ENCODE data around the gene TREM1. TPM values are rescaled to one million over a fixed set of nuclear protein-coding genes. Genes with fewer than 3 reads are reported as not detected.

TREM1 gene
- total RNA-seq, 1 donor from 2014 or later, result not detected

- Mint-ChIP-seq H3K36me3 (ENCODE audit: low read depth) (no peaks in the 10 kb centered on the region), H3K4me1 (peaks cover 9% of the 10 kb centered on the region), H3K27ac (no peak overlapping the region), H3K4me3 (no peak overlapping the region), H3K27me3 (peaks cover 19% of the 10 kb centered on the region), H3K9me3 (no peaks in the 10 kb centered on the region)
- DNase-seq, result no peak
- intact Hi-C loops (cut with micrococcal nuclease), result no loop called here
- CTCF ChIA-PET, result no interaction called here
- TF ChIP-seq CTCF (IDR thresholded peaks at IDR 0.05), result no peak
- POLR2A ChIA-PET, result no interaction called here
- no peak for ATAC-seq (ENCODE audit: low read depth)
Measured at GRCh38 chr6:41232667-41233066, 53.8 kb downstream of the TREM1 start.

GRCh38 chr6:41231246-41231645 is 55.2 kb downstream of the TREM1 start:
- DNase-seq (no peak), ATAC-seq (ENCODE audit: low read depth) (no peak)
- Mint-ChIP-seq H3K9me3 (no peaks in the 10 kb centered on the region), H3K27me3 (peaks cover 13% of the 10 kb centered on the region), H3K36me3 (ENCODE audit: low read depth) (no peaks in the 10 kb centered on the region), H3K27ac (no peak overlapping the region), H3K4me1 (peaks cover 9% of the 10 kb centered on the region), H3K4me3 (no peak overlapping the region)
- ChIA-PET CTCF (no interaction called here), POLR2A (no interaction called here)
- intact Hi-C loops (cut with micrococcal nuclease), result no loop called here
- TF ChIP-seq CTCF (IDR thresholded peaks at IDR 0.05), result no peak

- no peaks in the 10 kb centered on the region for H3K36me3 Mint-ChIP-seq (ENCODE audit: low read depth)
- ChIA-PET POLR2A (no interaction called here), CTCF (no interaction called here)
- DNase-seq (no peak), ATAC-seq (ENCODE audit: low read depth) (no peak)
- no peaks in the 10 kb centered on the region for H3K9me3 Mint-ChIP-seq
- intact Hi-C loops (cut with micrococcal nuclease), result no loop called here
- peaks cover 2% of the 10 kb centered on the region for H3K4me1 Mint-ChIP-seq
- H3K27ac Mint-ChIP-seq, result no peak overlapping the region
- H3K4me3 Mint-ChIP-seq, result no peak overlapping the region
- no peak for TF ChIP-seq CTCF (IDR thresholded peaks at IDR 0.05)
- H3K27me3 Mint-ChIP-seq, result peaks cover 13% of the 10 kb centered on the region
Measured at GRCh38 chr6:41229721-41230120, 56.8 kb downstream of the TREM1 start.

- CTCF ChIA-PET, result no interaction called here
- peaks cover 13% of the 10 kb centered on the region for H3K27me3 Mint-ChIP-seq
- H3K4me3 Mint-ChIP-seq, result no peak overlapping the region
- no peak for TF ChIP-seq CTCF (IDR thresholded peaks at IDR 0.05)
- ATAC-seq (ENCODE audit: low read depth), result no peak
- H3K36me3 Mint-ChIP-seq (ENCODE audit: low read depth), result no peaks in the 10 kb centered on the region
- H3K4me1 Mint-ChIP-seq, result peaks cover 2% of the 10 kb centered on the region
- POLR2A ChIA-PET, result no interaction called here
- no peak for DNase-seq
- intact Hi-C loops (cut with micrococcal nuclease), result no loop called here
- H3K9me3 Mint-ChIP-seq, result no peaks in the 10 kb centered on the region
- no peak overlapping the region for H3K27ac Mint-ChIP-seq
Measured at GRCh38 chr6:41228616-41229015, 57.9 kb downstream of the TREM1 start.

GRCh38 chr6:41228096-41228495 is 58.4 kb downstream of the TREM1 start, which contains the start of gene TREML4:
TSS of gene TREML4 (plus strand) at chr6:41228349. CDS start at chr6:41228428, 79 bp downstream.
- CTCF ChIA-PET, result no interaction called here
- Mint-ChIP-seq H3K9me3 (no peaks in the 10 kb centered on the region), H3K4me3 (no peak within 1 kb of the TSS), H3K4me1 (peaks cover 2% of the 10 kb centered on the region), H3K27ac (no peak within 1 kb of the TSS), H3K27me3 (peaks cover 13% of the 10 kb centered on the region), H3K36me3 (ENCODE audit: low read depth) (no peaks in the 10 kb centered on the region)
- POLR2A ChIA-PET, result no interaction called here
- intact Hi-C loops (cut with micrococcal nuclease), result no loop called here
- TF ChIP-seq CTCF (IDR thresholded peaks at IDR 0.05), result no peak
- no peak for DNase-seq
- ATAC-seq (ENCODE audit: low read depth), result no peak

Measured in activated B cell treated with CpG ODN at 0.5 μM for 24 hours (primary cell).